ENCODE results near the gene CUL4A.

CUL4A gene

DNA sequence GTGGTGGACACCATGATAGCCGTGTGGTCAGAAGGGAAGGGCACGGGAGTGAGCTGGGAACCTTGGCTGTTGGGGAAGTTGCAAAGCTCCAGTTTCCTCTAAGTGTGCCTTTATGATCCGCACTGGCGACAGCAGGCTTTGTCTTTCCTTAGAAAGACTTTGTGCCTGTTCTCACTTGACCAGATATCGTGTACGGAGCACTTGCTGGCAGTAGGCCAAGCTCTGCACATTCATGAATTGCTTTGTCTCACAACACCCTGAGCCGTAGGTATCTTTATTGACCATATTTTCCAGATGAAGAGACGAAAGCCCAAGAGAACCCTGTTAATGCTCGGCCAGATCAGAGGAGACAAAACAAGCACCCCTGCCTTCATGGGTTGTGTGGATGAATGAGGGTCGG is 15.1 kb downstream of the CUL4A start:
- no peak overlapping the region for H3K27ac ChIP-seq
- TF ChIP-seq, protein P1, sequence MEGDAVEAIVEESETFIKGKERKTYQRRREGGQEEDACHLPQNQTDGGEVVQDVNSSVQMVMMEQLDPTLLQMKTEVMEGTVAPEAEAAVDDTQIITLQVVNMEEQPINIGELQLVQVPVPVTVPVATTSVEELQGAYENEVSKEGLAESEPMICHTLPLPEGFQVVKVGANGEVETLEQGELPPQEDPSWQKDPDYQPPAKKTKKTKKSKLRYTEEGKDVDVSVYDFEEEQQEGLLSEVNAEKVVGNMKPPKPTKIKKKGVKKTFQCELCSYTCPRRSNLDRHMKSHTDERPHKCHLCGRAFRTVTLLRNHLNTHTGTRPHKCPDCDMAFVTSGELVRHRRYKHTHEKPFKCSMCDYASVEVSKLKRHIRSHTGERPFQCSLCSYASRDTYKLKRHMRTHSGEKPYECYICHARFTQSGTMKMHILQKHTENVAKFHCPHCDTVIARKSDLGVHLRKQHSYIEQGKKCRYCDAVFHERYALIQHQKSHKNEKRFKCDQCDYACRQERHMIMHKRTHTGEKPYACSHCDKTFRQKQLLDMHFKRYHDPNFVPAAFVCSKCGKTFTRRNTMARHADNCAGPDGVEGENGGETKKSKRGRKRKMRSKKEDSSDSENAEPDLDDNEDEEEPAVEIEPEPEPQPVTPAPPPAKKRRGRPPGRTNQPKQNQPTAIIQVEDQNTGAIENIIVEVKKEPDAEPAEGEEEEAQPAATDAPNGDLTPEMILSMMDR (conservative IDR thresholded peaks at IDR 0.05), result no peak
- TF ChIP-seq ZFX (IDR thresholded peaks at IDR 0.05), result no peak

DNA sequence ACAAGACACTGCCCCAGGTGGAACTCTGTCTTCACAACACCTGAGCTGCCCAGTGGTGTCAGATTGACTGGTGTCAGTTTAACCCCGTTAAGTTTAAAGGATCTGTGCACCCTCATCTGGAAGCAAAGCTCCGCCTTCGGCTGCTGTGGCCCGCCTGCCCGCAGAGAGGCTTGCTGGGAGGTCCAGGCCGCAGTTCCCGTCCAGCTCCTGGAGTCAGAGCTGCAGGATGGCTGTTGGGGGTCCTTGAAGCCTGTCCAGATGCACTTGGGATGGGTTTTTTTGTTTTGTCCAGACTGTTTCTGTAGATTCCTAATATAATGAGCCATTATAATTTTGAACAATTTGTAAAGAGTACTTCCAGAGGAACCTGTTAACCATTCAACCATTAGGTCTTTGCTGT is 16.1 kb downstream of the CUL4A start:
- no peak for TF ChIP-seq ZFX (IDR thresholded peaks at IDR 0.05)
- TF ChIP-seq, protein P1 (conservative IDR thresholded peaks at IDR 0.05), result no peak

DNA sequence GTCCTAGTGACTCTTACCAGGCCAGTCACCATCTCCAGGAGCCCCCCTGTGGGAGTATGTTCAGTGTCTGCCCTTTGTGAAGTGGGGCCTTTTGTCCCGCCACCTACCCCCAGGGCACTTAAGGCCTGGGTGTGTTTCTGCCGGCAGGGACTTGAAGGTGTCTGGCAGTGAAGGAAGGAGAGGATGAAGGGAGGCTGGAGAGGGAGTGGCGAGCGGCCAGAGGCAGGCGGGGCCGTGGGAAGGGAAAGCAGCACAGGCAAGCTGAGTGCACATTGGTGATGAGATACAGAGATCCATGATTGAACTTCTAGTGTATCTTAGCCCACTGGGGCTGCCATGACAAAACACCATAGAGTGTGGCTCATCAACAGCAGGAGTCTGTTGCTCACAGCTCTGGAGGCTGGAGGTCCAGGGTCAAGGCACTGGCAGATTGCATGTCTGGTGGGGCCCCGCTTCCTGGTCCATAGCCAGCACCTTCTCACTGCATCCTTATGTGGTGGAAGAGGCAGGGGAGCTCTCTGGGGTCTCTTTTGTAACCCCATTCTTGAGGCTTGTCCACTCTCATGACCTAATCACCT is 17.5 kb downstream of the CUL4A start:
- H3K27ac ChIP-seq, result no peak overlapping the region
- no peak for TF ChIP-seq ZFX (IDR thresholded peaks at IDR 0.05)

More for the DNA sequence above, 16.1 kb downstream of the CUL4A start:
- H3K27ac ChIP-seq, result no peak overlapping the region

DNA sequence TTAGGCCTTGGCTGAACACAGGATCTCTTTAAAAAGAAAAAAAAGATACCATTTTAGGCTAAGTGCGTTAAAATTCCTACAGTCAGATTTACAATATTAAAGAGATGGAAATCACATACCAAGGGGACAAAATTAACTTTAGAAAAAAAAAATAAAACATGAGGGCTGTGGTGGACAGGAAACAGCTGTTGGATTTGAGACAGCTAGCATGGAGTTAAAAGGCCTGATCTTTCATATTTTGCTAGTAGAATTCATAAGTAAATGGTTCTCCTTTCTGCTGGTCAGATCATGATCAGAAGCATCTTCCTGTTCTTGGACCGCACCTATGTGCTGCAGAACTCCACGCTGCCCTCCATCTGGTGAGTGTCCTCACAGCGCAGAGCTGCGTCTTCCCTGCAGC is 19.7 kb downstream of the CUL4A start:
- H3K27ac ChIP-seq, result no peak overlapping the region
- TF ChIP-seq ZFX (IDR thresholded peaks at IDR 0.05), result no peak
- TF ChIP-seq, protein P1 (conservative IDR thresholded peaks at IDR 0.05), result no peak

DNA sequence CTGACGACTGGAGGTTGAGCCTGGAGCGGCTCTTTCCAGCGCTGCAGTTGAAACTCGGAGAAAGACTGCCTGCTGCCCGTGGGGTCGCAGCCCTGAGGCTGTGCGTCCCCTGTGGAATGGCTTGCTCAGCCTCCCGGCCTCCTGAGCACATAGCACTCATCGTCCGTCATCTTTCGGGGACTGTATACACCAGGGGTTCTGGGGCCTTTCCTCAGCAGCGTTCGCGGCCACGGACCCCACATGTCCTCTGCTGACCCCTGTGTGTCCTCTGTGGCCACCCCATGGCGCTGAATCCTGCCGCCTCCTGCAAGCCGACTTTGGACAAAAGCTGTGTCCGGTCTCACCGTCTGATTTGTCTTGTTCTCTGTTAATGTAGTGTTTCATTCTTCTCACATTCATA is 20.4 kb downstream of the CUL4A start:
- H3K27ac ChIP-seq, result no peak overlapping the region
- TF ChIP-seq ZFX (IDR thresholded peaks at IDR 0.05), result no peak

DNA sequence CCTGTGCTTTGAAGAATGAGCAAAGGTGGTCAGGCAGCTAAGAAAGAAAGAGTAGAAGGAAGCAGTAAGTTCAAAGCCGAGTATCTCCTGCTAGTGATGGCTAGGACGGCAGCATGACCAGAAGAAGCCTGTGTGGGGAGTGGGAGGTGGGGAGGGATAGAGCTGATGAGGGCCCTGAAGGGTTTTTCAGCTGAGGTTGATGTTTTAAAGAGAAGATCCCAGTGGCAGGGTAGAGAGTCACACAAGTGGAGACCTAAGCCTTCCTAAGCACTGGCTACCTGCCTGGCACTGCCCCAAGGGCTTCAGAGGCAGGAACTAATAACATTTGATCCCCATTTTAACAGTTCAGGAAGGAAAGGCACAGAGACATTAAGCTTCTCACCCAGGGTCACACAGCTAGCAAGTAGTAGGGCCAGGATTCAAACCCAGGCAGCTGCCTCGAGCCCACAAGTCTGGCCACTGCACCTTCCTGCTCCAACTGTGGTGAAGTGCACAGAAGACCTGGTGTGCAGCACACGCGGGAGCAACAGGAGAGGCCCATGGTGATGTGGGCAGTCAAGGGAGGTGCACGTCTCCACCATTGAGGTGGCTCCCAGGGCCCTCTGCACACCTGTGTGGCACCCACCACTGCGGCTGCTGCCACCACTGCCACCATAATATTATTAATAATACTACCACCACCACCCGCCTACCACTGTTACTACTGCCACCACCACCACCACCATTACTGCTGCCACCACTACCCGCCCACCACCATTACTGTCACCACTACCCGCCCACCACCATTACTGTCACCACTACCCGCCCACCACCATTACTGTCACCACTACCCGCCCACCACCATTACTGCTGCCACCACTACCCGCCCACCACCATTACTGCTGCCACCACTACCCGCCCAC is 22.1 kb downstream of the CUL4A start:
- no peak overlapping the region for H3K27ac ChIP-seq
- TF ChIP-seq, protein P1 (conservative IDR thresholded peaks at IDR 0.05), result no peak
- no peak for TF ChIP-seq ZFX (IDR thresholded peaks at IDR 0.05)

DNA sequence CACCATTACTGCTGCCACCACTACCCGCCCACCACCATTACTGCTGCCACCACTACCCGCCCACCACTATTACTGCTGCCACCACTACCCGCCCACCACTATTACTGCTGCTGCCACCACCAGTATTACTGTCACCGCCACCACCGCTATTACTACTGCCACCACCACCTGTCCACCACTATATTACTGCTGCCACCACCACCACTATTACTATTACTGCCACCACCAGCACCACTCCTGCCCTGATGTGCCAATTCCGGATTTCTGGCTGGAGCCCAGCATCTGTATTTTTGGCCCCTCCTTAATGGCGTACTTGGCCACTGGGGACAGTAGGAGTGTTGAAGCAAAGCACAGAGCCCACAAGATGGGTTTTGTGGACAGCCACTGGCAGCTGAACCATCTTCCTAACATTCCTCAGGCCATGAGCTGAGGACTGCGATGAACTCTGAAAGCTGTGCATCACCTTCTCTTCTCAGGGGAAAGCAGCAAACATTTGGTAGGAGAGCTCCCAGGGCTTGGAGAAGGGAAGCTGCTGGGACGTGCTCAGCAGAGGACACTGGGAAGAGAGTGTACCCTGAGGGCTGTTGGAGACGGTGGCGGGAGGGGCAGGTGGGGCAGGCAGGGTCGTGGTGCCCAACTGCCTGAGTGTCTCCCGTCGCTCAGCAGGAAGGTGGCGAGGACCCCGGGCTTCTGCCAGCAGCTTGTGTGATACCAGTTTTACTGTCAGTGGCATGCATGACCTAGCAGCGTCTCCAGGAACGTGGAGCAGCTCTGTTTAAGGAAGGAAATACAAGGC is 23.0 kb downstream of the CUL4A start:
- TF ChIP-seq, protein P1 (conservative IDR thresholded peaks at IDR 0.05), result no peak
- no peak for TF ChIP-seq ZFX (IDR thresholded peaks at IDR 0.05)
- no peak overlapping the region for H3K27ac ChIP-seq

DNA sequence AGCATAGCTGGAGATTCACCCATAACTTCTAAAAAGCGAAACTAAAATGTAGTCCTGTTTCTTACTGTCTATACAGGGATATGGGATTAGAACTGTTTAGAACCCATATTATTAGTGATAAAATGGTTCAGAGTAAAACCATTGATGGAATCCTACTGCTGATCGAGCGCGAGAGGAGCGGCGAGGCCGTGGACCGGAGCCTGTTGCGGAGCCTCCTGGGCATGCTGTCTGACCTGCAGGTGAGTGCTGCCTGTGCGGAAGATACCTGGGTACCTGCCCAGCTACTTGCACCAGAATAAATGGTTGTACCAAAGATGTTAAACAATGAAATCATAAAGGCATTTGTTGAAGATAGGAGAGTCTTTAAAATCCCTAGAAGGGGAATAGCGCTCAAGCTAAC is 23.7 kb downstream of the CUL4A start:
- no peak overlapping the region for H3K27ac ChIP-seq
- TF ChIP-seq, protein P1 (conservative IDR thresholded peaks at IDR 0.05), result no peak
- TF ChIP-seq ZFX (IDR thresholded peaks at IDR 0.05), result no peak
